ENCODE measurements around the gene DENND1A.

Gene DENND1A

DNA sequence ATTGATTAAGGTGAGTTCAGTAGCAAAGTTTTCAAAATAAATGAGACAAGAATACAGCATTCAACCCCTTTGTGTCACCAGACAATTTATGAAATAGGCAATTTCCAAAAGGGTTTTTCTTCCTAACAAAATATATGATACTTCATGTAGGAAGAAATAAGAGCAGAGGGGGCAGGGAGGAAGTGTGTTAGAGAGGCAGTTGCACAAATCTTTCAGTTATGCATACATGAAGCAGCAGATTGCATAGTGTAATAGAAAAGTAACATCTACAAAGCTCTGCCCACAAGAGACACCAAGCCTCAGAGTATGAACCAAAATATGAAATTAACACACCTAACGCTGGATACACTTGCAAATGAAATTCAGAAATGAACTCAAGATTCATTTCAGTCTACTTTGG is 157.0 kb downstream of the DENND1A start:
- no peak for DNase-seq (ENCODE audit: low read depth)

DNA sequence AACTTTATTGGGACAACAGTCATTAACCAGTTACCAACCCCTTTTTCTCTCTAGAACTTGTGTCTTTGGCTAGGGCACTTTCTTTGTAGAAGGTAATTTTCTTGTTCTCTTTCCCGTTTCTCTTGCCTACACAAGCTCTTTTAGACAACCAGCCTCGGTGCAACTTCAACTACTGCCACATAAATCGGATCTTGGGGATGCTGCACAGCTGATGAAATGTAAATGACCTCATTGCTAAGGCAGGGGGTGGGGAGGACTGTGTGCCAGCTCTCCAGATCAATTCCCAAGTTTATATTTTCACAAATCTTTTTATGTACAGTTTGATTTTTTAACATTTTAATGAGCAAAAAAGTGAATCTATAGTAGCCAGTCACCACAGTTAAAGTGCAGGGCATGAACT is 157.6 kb downstream of the DENND1A start:
- DNase-seq (ENCODE audit: low read depth): no peak

DNA sequence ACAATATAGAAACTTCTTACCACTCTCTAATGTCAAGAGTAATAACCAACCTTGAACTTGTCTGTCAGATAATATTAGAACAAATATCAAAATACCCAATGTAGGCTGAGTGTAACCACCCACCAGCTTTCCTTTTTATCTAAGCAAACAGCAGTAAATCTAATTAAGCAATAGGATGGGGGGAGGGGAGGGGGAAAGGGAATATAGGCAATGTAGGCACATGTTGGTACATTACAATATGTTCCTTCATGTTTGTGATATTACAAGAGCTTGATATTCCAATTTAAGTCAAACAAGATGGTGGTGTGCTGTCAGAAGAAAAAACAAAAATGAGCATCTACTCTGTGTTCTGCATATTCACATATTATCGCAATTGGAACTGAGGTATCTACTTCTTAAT is 158.2 kb downstream of the DENND1A start:
- no peak for DNase-seq (ENCODE audit: low read depth)

DNA sequence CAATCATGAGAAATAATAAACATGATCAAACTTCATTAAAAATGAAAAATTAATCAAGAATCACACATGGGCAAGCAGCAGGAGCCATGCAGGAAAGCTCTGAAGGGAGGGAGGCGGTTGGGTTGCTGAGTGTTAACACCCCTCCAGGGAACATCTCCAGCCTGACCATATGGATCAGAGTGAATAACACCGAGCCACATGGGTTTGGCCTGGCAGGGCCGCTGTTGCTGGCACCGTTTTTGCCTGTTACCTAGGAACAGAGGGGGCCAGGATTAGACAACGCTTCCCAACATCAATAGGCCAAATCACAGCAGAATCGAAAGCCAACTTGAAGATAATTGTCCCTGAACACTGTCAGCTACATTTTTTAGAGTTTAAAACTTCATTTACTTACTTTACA is 160.2 kb downstream of the DENND1A start:
- DNase-seq (ENCODE audit: low read depth): no peak

DNA sequence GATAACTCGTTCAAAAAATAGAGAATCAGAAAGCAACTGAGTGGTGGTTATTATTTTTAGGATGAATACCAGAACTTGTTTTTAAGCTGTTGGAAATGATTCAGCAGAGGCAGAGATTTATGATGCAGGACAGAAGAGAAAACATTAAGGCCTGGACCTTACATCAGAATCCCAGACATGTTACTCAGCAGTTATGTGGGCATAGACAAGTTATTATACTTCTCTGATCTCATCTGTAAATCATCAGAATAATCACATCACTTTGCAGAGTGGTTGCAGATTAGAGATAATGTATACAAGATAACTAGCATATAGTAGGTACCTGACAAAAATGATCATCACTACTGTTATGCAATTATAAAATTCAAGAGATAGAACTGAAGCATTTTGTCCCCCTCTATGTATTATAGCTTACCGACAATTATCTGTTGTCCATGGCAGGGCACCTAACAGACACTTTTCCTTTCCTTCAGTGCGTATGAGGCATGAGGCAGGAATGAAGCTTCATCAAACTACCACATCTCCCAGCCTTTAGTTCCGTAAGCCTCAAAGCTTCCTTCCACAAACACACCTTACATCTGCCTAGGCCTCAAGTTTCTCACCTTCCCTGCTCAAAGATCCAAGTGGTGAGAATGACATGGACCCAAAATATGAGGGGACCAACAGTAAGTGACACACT is 165.9 kb downstream of the DENND1A start:
- DNase-seq (ENCODE audit: low read depth): no peak

DNA sequence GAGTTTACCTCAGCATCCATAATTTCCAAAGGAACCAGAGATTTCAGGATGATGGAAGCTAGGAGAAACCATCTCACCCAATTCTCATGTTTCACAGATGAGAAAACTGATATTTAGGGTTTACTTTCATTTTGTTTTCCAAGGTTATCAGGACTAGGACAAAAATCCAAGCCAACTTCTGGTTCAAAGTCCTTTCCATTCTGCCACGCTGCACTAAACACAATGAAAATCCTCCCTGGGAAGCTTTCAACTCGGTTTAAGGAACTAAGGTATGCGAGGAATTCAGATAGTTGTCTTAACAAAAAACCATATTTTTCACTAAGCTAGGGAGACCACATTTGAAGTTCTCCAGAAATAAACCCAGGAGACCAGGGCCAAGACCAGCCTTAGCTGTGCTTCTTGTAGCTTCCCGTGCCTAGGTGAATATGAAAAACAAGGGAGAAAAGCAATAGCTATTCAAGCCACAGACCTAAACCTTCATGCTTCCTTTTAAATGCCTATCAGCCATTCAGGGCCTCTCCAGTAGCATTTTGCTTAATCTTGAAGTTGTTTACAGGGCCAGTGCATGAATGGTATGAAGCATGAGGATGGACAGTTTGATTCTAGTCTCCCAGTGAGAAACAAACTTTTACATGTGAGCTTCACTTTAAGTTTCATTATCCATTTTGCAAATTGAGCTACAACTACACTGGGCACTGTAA is 167.9 kb downstream of the DENND1A start:
- no peak for DNase-seq (ENCODE audit: low read depth)

DNA sequence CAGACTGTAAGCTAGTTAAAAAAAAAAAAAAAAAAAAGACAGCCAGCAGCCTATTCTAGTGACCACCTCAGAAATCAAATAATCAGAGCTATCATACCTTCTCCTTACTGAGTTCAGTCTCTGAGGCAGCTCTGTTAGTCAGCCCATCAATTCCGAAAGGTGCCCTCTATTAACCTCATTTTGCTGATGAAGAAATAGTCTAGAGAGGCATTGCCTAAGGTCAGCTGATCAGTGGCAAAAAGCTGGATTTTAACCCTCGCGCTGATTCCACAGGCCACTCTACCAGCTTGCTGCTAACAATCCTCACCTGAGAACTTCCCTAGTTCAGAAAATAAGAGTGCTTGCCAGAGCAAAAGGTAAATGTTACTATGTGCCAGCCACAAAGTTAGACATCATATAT is 172.0 kb downstream of the DENND1A start:
- DNase-seq (ENCODE audit: low read depth): no peak

DNA sequence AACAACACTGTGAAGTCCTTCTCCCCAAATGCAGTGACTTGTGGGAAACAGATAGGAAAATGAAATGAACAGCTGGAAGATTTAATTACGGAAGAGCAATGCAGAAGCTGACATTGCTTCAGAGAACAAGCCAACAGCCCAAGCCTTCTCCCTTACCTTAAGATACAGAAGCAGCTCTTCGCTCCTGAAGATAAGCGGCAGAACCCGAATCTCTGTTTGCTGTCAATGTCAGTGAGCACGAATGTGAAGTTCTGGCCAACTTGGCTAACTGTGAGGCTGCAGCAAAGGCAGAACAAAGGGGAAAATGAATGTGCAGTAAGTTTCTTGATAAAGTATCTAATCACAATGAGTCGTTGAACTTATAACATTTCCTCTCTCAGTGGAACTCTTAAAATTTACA is 172.4 kb downstream of the DENND1A start:
- DNase-seq (ENCODE audit: low read depth): no peak

DNA sequence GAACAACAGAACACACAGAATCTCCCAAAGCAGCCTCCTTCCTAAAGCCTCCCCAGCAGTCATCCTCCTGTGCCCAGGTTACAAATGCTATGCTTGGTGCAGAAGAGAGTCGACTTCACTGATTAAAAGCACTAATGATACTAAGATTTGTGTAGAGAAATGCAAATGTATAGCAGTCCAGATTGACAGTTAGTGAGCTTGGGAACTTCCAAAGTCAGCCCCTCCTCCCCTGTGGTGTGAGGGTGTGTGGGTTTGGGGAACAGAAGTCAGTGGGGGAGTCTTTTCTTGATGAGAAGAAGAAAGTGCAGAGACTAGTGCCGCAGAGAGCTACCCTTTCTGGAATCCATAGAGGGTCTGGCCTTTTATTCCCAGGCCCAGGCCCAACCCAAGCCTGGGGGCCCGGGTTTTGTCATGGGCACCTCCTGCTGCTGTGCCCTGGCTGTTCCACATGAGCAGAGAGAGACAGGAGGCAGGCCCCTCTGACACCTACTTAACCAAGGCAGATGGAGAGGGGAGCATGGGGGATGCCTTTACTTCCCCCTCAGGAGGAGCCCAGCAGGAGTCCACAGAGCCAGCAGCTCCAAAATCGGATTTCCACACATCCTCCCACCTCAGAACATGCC is 173.3 kb downstream of the DENND1A start:
- DNase-seq (ENCODE audit: low read depth): no peak

DNA sequence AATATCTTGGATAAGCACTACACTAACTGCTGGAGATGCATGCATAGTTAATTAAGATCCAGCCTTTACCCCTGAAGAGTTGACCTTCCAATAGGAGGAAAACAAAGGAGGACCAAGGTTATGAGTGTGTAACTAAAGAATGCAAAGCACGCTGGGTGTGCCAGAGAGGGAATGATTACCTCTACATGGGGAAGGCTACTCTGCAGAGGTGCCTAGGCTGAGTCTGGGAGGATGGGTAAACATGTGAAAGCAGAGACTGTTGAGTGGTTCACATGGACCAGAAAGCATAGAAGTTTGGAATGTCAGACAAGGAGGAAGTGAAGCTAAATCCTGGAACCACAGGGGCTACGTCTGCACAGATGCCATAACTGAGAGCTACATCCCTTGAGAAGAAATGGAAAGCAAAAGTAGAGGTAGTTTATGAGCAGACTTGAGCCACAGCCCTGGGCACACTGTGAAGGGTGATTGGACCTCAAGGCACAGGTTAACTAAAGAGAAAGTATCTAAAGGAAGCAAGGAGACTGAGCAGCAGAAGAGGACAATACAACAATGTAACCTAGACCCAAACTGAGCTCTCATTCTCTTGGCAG is 176.2 kb downstream of the DENND1A start:
- no peak for DNase-seq (ENCODE audit: low read depth)

DNA sequence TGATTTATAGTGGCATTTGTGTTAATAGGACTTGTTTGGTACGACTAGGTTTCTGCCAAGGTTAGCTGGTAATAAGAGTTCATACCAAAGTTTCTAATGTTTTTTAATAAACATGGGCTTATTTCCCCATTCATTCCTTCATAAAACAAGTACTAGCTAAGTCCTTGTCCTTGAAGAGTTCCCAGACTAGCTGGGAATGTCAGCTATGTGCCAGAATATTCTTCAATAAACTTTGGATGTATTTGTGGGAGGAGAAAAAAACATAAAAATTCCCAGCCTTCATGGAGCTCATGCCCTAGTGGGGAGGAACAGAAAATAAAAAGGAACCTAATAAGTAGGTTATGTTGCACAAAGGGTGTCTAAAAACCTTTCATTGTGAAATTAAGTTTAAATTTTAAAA is 176.9 kb downstream of the DENND1A start:
- no peak for DNase-seq (ENCODE audit: low read depth)

DNA sequence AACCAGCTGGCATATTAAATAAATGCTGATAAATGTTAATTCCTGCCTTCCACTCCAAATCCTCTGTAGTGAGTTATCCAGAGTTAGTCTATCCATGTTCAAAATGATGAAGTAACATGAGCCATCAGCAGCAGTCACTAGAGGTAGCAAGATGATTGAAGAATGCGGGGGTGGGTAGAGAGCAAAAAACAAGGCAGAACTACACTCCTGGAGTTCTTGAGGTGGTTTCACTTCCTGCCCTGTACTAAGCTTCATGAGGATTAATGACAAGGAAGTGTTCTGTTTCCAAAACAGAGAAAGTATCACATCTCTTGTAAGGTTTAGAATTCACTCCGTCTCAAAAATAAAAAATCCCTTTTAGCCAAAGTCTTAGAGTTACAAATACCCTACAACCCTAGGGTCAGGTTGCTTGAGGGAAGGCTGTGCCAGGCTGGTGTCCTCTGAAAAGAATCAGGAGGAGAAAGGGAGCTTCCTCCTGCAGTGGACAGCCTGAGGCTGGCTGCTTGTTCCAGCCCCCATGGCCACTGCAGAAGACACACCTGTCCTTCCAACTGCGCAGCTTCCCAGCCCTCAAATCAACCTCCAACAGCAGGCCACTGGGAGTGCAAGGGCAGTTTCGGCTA is 180.2 kb downstream of the DENND1A start:
- no peak for DNase-seq (ENCODE audit: low read depth)

DNA sequence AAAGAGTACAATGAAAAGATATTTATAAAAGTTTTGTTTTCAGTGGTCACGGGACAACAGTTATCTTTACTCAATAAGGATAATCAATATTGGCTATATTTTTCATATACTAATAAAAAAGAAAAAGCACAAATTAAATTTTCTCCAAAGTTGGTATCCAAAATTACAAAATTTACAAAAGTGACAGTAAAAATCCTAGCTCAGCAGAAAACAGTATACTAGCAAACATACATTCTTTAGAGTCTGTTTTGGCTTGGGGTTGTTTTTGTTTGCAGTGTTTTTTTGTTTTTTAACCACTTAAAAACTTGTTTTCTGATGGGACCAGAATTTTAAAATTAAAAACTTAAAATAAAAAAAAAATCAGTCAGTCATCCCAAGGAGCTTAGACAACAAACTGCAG is 183.2 kb downstream of the DENND1A start:
- no peak for DNase-seq (ENCODE audit: low read depth)

DNA sequence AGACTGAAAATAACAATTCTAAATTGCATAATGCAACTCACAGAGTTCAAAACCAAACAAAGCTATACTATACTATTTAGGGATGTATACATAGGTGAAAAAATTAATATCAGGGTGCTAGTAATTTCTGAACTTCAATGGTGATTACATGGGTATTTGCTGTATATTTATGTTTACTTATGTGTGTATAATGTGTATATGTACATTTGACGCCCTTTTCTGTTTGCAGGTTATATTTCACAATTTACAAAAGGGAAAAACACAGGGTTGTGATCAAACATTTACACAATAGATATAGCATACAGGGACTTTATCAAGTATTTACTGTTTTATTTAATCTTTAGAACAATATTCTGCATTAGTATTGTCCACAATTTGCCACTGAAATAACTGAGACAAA is 184.0 kb downstream of the DENND1A start:
- DNase-seq (ENCODE audit: low read depth): no peak

DNA sequence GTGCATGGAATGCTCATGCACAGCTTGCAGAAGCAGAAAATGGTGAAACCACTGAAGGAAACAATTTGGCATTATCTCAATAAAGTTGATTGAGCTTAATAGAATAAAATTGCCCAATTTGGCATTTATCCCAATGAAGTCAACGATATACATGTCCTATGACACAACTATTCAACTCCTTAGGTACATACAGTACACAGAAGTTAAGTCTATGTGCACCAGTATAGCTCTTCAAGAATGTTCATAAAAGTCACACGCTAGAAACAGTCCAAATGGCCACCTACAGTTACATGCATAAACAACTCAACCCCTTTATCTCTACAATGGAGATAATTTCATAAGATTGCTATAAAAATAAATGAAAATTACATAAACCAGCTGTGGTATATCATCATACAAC is 184.5 kb downstream of the DENND1A start:
- DNase-seq (ENCODE audit: low read depth): no peak

DNA sequence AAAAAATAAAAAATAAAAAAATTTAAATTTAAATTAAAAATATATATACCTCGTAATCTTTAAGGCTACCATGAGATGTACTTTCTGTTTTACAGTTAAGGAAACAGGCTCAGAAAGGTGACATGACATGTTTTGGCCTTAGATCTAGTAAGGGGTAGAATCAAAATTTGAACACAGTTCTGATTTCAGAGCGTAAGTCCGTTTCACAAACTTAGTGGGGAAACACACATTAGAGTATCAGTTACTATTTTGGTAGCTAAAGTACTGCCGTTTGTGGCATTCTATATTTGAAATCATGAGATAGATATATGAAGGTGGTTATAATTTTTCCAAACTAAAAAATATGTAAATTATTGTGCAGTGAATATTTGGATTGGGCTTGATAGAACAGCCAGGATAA is 186.2 kb downstream of the DENND1A start:
- DNase-seq (ENCODE audit: low read depth): no peak

DNA sequence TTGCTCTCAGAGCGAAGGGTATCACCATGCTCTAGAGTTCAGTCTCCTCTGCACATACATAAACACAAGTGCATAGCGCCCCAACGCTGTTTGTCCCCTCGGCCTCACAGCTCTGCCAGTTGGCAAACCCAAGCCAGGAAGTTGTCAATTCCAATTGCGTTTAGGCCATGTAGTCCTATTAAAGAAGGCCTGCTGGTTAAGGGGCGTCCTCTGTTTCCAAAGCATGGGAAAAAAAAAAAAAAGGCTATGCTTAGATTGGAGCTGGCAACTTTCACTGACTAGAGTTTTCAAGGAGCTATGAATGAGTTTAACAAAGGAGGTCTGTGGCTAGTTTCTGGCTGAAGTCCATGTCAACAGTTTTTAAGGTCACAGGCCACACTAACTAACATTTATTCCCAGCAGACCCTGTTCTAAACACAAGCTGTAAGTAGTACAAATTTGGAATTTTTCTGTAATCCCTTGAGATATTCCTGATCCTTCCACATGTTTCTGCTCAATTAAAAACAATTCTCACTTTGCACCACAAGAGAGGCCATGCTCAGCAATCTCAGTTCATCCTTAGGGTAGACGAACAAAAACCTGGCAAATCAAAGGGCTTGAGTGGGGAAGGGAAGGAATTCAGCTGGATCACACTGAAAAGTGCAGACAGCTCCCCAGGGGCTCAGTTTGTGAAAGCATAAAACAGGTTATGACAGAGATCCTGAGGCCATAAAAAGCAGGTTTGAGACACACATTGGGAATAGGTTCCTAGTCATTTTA is 187.7 kb downstream of the DENND1A start:
- no peak for DNase-seq (ENCODE audit: low read depth)

DNA sequence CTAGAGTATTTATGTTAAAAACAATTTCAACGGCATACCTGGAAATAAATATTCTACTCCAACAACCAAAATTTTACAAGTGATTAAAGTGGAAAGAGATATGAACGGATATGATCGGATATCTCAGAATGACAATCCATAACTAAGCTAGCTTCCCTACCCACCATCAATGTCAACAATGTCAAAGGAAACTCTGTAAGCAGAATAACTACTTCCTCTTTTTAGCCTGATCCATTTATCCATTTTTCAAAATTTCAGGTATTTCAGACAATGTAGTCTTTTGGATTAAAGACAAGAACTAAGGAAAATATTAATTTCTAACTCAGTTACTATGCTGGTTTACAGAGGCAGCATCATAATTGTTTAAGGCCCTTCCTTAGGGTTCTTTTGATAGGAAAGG is 188.7 kb downstream of the DENND1A start:
- DNase-seq (ENCODE audit: low read depth): no peak

DNA sequence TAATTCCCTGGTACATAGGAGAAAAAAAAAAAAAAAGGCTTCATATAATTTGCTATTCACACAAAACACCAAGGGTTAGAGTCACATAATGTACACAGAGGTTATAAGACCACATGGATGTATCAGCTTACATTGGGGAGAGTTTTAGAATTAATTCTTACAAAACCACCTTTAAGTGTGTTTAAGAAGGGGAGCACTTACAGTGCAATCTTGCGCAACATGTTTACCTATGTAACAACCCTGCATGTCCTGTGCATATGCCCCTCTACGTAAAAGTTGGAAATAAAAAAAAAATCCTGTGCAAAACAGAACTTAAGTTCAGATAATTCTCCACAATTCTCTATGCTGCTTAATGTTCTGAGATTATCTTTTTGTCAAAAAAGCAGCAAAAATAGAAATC is 190.0 kb downstream of the DENND1A start:
- no peak for DNase-seq (ENCODE audit: low read depth)

DNA sequence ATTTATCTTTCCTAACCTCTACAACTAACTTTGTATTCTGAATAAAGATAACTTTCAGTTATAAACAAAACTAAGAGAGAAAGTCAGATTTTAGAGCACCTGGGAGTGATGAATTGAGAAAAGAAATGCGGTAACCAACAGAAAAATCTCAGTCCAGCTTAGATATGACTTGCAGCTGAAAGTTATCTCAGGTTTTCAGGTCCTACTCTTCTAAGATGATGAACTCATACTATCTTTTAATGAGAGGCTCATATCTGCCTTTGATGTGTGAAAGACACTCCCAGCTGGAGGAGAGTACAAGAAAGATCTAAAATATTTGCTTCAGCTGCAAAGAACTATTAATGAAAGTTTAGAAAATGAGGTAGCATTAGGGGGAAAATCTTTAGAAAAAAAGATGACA is 190.5 kb downstream of the DENND1A start:
- DNase-seq (ENCODE audit: low read depth): no peak

DNA sequence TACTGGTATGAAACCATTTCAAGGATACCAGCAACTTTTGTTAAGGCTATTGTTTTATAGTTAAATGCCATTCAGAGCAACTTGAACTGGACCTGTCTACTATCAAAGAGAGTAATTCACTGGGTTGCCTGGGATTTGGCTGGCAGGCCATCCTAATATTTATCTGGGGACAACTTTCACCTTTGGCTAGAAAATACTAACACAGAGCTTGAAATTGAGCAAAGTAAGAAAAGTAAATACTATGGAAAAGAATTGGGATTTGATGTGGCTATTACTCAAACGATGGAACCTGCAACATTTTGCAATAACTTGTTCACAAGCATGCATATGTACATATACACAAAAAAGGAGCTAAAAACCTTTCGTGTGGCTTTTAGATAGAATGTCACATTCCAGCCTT is 191.3 kb downstream of the DENND1A start:
- DNase-seq (ENCODE audit: low read depth): no peak

DNA sequence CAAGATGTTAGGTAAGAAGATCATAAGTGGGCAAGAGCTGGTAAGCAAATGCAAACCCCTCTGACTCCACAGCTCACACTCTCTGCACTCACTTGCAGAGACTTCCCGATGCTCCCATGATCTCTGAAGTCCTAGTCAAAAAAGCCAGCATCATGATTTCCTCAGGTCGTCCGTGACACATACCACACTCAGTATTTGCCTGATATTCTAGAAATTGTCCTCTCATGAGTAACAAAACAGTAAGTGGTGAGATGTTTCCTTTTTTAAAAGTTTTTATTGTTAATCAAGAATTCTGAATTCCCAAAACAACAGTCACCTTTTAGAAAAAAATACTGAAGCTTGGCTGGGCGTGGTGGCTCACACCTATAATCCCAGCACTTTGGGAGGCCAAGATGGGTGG is 194.6 kb downstream of the DENND1A start:
- DNase-seq (ENCODE audit: low read depth): no peak

Measured in activated gamma-delta T cell treated with anti-CD3 and anti-CD28 coated beads, Interleukin-2, amount 50 U/mL, for 16 hours (primary cell).